ENCODE data around the gene SOCS4. TPM values are rescaled to one million over a fixed set of nuclear protein-coding genes. Genes with fewer than 3 reads are reported as not detected.

The SOCS4 gene
- total and polyA plus RNA-seq, 2 of the 13 experiments (the other 11 are each of a cell fraction or from before 2014, with no cell fraction given), result 4.0 to 10.0 TPM

- TF ChIP-seq ZFP91 (CRISPR knock-in tag; IDR thresholded peaks at IDR 0.05; ENCODE audit: borderline replicate concordance) (peak; percentile 96), IRX3 (CRISPR knock-in tag; IDR thresholded peaks at IDR 0.05; ENCODE audit: borderline replicate concordance, low read depth) (no peak), ZNF543 (CRISPR knock-in tag; IDR thresholded peaks at IDR 0.05) (peak; percentile 76; the same call in 1 of the 2 replicates), MZF1 (CRISPR knock-in tag; IDR thresholded peaks at IDR 0.05; ENCODE audit: borderline replicate concordance) (peak; percentile 76; the same call in 1 of the 2 replicates), PRDM4 (CRISPR knock-in tag; IDR thresholded peaks at IDR 0.05; ENCODE audit: borderline replicate concordance) (0 out of 2 replicates have a peak, but pooled peaks have one; percentile 72), KLF15 (CRISPR knock-in tag; IDR thresholded peaks at IDR 0.05; ENCODE audit: borderline replicate concordance) (no peak), FOXP1 (IDR thresholded peaks at IDR 0.05) (no peak), FOXP1 (CRISPR knock-in tag; IDR thresholded peaks at IDR 0.05) (peak; percentile 22; the same call in 1 of the 2 replicates), HHEX (CRISPR knock-in tag; IDR thresholded peaks at IDR 0.05) (no peak), MXD4 (CRISPR knock-in tag; IDR thresholded peaks at IDR 0.05) (peak; percentile 84), ZNF460 (CRISPR knock-in tag; IDR thresholded peaks at IDR 0.05; ENCODE audit: borderline replicate concordance) (0 out of 2 replicates have a peak, but pooled peaks have one; percentile 9), ZMAT5 (CRISPR knock-in tag; IDR thresholded peaks at IDR 0.05; ENCODE audit: borderline replicate concordance, low read depth) (no peak), ELK4 (CRISPR knock-in tag; IDR thresholded peaks at IDR 0.05; ENCODE audit: borderline replicate concordance) (no peak), MLX (CRISPR knock-in tag; IDR thresholded peaks at IDR 0.05) (peak; percentile 44), MED13 (CRISPR knock-in tag; IDR thresholded peaks at IDR 0.05) (peak; percentile 38; the same call in 1 of the 2 replicates), TFAP4 (IDR thresholded peaks at IDR 0.05; ENCODE audit: borderline replicate concordance, low read depth) (peak; percentile 73; the same call in 1 of the 2 replicates), ZSCAN25 (CRISPR knock-in tag; IDR thresholded peaks at IDR 0.05) (peak; percentile 20; the same call in 1 of the 2 replicates), ARNTL (CRISPR knock-in tag; IDR thresholded peaks at IDR 0.05) (peak; percentile 58), ZBTB7A (CRISPR knock-in tag; IDR thresholded peaks at IDR 0.05) (peak; percentile 74; the same call in 1 of the 2 replicates), ZSCAN29 (CRISPR knock-in tag; conservative IDR thresholded peaks at IDR 0.05) (peak; percentile 85), MBD4 (IDR thresholded peaks at IDR 0.05; ENCODE audit: borderline replicate concordance, low read length) (no peak), ZNF33B (CRISPR knock-in tag; IDR thresholded peaks at IDR 0.05) (no peak; the same call in 1 of the 2 replicates)
These were observed 24.6 kb downstream of the SOCS4 start, which contains the start of gene MAPK1IP1L (continued) for GRCh38 chr14:55051423-55052268.
